Astrocyte (in vitro differentiated cells and primary cell): ENCODE data around the gene AVL9. TPM values are rescaled to one million over a fixed set of nuclear protein-coding genes. Genes with fewer than 3 reads are reported as not detected.

Experiments
- DNase-seq: peaks from one replicate; pipeline ENCODE4 v3.0.0-alpha.2; 2010; ENCODE audit warnings: low read depth
- FAIRE-seq: peaks from 2 replicates; lab custom pipeline; 2011; peaks lifted over from hg19 to GRCh38; lab: Jason Lieb, UNC
- H2AFZ ChIP-seq: 2 replicates; pipeline ENCODE4 v1.6.0; 2012; ENCODE audit warnings: low read depth, low read length, inconsistent platforms
- H3K27ac ChIP-seq: 2 replicates; pipeline ENCODE4 v1.5.1; 2011; ENCODE audit warnings: low read depth, low read length, inconsistent platforms
- H3K27me3 ChIP-seq: 2 replicates; pipeline ENCODE4 v1.6.0; 2011; ENCODE audit warnings: low read length, inconsistent platforms; ENCODE audit not compliant: insufficient read depth
- H3K36me3 ChIP-seq: 2 replicates; pipeline ENCODE4 v1.5.1; 2011; ENCODE audit warnings: low read length, inconsistent platforms; ENCODE audit not compliant: insufficient read depth
- H3K4me1 ChIP-seq: 2 replicates; pipeline ENCODE4 v1.5.1; 2011; ENCODE audit warnings: low read length, inconsistent platforms; ENCODE audit not compliant: insufficient read depth
- H3K4me2 ChIP-seq: 2 replicates; pipeline ENCODE4 v1.6.0; 2012; ENCODE audit warnings: low read length, inconsistent platforms
- H3K4me3 ChIP-seq: 2 replicates; pipeline ENCODE4 v1.5.1; 2011; ENCODE audit warnings: low read depth, mild to moderate bottlenecking, low read length, inconsistent platforms; ENCODE audit not compliant: insufficient read depth
- H3K79me2 ChIP-seq: 2 replicates; pipeline ENCODE4 v1.6.0; 2012; ENCODE audit warnings: mild to moderate bottlenecking, low read length, inconsistent platforms; ENCODE audit not compliant: insufficient read depth
- H3K9ac ChIP-seq: 2 replicates; pipeline ENCODE4 v1.6.0; 2012; ENCODE audit warnings: mild to moderate bottlenecking, low read length, inconsistent platforms
- H3K9me3 ChIP-seq: 2 replicates; pipeline ENCODE4 v1.5.1; 2012; ENCODE audit warnings: low read depth, mild to moderate bottlenecking, low read length, inconsistent platforms; ENCODE audit not compliant: insufficient read depth
- H4K20me1 ChIP-seq: 2 replicates; pipeline ENCODE4 v1.6.0; 2012; ENCODE audit warnings: low read length, inconsistent platforms; ENCODE audit not compliant: insufficient read depth
- H3K27ac Mint-ChIP-seq: one replicate; pipeline ENCODE4 v1.8.0; 2021; ENCODE audit warnings: mild to moderate bottlenecking, mixed read lengths; ENCODE audit not compliant: unreplicated experiment
- H3K27me3 Mint-ChIP-seq: one replicate; pipeline ENCODE4 v1.8.0; 2021; ENCODE audit warnings: low read depth, mixed read lengths; ENCODE audit not compliant: unreplicated experiment
- H3K36me3 Mint-ChIP-seq: one replicate; pipeline ENCODE4 v1.8.0; 2021; ENCODE audit warnings: low read depth, mixed read lengths; ENCODE audit not compliant: unreplicated experiment
- H3K4me1 Mint-ChIP-seq: one replicate; pipeline ENCODE4 v1.8.0; 2021; ENCODE audit warnings: low read depth, mixed read lengths; ENCODE audit not compliant: unreplicated experiment
- H3K4me3 Mint-ChIP-seq: one replicate; pipeline ENCODE4 v1.8.0; 2021; ENCODE audit warnings: mild to moderate bottlenecking, moderate library complexity, mixed read lengths; ENCODE audit not compliant: unreplicated experiment
- H3K9me3 Mint-ChIP-seq: one replicate; pipeline ENCODE4 v1.8.0; 2021; ENCODE audit warnings: mild to moderate bottlenecking, mixed read lengths; ENCODE audit not compliant: unreplicated experiment
- EZH2 ChIP-seq: IDR thresholded peaks from 2 replicates; pipeline ENCODE4 v1.6.1; 2012; ENCODE audit warnings: mild to moderate bottlenecking, low read length, inconsistent platforms; ENCODE audit not compliant: insufficient read depth
- total RNA-seq: library from RNA; stranded (reverse); gene quantifications from 2 replicates; pipeline ENCODE4 v1.2.1, GENCODE V29; 2021
- TF ChIP-seq, protein P1 (sequence below): IDR thresholded peaks from 2 replicates; pipeline ENCODE4 v1.5.1; 2011; ENCODE audit warnings: low read depth, mild to moderate bottlenecking, inconsistent platforms, low read length, moderate library complexity; ENCODE audit not compliant: insufficient read depth

AVL9 gene
- total RNA-seq, 1 donor from 2014 or later, result 28.2 TPM

DNA sequence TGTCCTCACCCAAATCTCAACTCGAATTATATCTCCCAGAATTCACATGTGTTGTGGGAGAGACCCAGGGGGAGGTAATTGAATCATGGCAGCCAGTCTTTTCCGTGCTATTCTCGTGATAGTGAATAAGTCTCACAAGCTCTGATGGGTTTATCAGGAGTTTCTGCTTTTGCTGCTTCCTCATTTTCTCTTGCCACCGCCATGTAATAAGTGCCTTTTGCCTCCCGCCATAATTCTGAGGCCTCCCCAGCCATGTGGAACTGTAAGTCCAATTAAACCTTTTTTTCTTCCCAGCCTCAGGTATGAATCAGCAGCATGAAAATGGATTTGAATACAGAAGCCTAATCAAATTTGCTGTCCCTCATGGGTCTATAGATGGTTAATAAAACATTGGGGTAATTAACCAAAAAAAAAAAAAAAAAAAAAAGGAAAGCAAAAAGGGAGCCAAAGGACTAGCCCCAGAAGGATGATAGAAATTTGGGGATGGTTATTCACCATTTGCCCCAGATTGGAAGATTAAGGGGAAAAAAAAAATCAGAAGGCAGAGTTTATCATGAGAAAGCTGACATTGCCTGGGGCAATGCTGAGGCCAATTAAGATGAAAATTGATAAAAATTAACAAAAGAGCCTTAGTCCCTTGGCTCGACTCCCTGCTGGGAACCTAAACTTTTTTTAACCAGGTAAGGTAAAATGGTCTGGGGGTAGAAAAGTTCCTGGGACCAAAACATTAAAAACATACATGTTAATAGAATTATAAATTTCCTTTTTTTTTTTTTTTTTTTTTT lies 27.6 kb downstream of the AVL9 start:
- Histone ChIP-seq H4K20me1 (peaks cover 46% of the 10 kb centered on the region), H3K27ac (no peak overlapping the region), H2AFZ (no peak overlapping the region), H3K79me2 (peaks cover 90% of the 10 kb centered on the region), H3K4me1 (no peaks in the 10 kb centered on the region), H3K9ac (no peak overlapping the region), H3K4me3 (no peak overlapping the region), H3K36me3 (no peaks in the 10 kb centered on the region), H3K27me3 (no peaks in the 10 kb centered on the region), H3K4me2 (no peak overlapping the region), H3K9me3 (peaks cover 5% of the 10 kb centered on the region)
- peaks cover 11% of the 10 kb centered on the region for H3K9me3 Mint-ChIP-seq
- H3K4me3 Mint-ChIP-seq, result no peak overlapping the region
- H3K4me1 Mint-ChIP-seq, result no peaks in the 10 kb centered on the region
- DNase-seq, result no peak
- H3K36me3 Mint-ChIP-seq, result peaks cover 25% of the 10 kb centered on the region
- no peaks in the 10 kb centered on the region for H3K27me3 Mint-ChIP-seq
- no peak for TF ChIP-seq EZH2
- TF ChIP-seq, protein P1, sequence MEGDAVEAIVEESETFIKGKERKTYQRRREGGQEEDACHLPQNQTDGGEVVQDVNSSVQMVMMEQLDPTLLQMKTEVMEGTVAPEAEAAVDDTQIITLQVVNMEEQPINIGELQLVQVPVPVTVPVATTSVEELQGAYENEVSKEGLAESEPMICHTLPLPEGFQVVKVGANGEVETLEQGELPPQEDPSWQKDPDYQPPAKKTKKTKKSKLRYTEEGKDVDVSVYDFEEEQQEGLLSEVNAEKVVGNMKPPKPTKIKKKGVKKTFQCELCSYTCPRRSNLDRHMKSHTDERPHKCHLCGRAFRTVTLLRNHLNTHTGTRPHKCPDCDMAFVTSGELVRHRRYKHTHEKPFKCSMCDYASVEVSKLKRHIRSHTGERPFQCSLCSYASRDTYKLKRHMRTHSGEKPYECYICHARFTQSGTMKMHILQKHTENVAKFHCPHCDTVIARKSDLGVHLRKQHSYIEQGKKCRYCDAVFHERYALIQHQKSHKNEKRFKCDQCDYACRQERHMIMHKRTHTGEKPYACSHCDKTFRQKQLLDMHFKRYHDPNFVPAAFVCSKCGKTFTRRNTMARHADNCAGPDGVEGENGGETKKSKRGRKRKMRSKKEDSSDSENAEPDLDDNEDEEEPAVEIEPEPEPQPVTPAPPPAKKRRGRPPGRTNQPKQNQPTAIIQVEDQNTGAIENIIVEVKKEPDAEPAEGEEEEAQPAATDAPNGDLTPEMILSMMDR, result no peak
- FAIRE-seq, result no peak
- H3K27ac Mint-ChIP-seq, result no peak overlapping the region

DNA sequence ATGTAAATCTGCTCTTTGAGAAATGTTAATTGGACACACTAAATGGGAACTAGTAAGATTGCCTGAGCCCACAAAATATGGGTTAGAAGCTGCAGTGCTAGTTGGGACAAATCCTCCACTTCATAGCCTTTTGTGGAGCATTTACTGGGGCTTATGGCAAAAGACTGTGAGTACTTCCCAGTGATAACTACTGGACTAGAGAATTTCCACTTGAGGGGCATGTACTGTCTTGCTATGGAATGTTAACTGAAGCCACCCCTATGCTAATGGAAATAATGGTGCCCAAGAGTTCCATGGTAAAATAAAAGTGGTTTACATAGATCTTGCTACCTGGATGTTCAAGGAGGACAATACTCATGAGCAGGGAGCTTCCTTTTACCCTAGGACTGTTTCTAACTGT lies 29.3 kb downstream of the AVL9 start:
- H3K9me3 Mint-ChIP-seq, result peaks cover 11% of the 10 kb centered on the region
- H3K27ac Mint-ChIP-seq, result no peak overlapping the region
- H3K36me3 Mint-ChIP-seq, result peaks cover 25% of the 10 kb centered on the region
- no peaks in the 10 kb centered on the region for H3K27me3 Mint-ChIP-seq
- TF ChIP-seq, protein P1, result no peak
- no peak for TF ChIP-seq EZH2
- Histone ChIP-seq H3K4me3 (no peak overlapping the region), H3K9ac (no peak overlapping the region), H3K4me1 (no peaks in the 10 kb centered on the region), H3K79me2 (peaks cover 91% of the 10 kb centered on the region), H3K27me3 (no peaks in the 10 kb centered on the region), H3K4me2 (no peak overlapping the region), H2AFZ (no peak overlapping the region), H3K36me3 (no peaks in the 10 kb centered on the region), H4K20me1 (peaks cover 59% of the 10 kb centered on the region), H3K27ac (no peak overlapping the region), H3K9me3 (peaks cover 5% of the 10 kb centered on the region)
- no peaks in the 10 kb centered on the region for H3K4me1 Mint-ChIP-seq
- no peak for DNase-seq
- H3K4me3 Mint-ChIP-seq, result no peak overlapping the region
- FAIRE-seq, result no peak

DNA sequence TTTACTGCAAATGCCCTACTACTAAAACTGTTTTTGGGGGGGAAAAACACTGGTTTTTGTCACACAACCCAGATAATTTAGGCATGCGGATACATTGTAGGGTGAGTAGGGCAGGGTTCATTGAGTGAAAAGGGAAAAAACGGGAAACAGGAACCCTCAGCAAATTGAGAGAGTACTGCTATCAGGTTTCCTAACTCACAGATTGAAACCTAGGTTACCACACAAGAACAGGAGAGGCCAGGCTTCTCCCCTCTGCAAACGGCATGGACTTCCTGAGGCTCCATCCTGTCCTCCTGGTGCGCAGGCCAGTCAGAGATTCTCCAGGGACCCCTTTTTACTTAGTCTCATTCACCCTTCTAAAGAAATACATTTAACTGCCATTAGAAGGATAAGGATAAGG lies 30.6 kb downstream of the AVL9 start:
- Mint-ChIP-seq H3K9me3 (peaks cover 6% of the 10 kb centered on the region), H3K27ac (no peak overlapping the region), H3K36me3 (peaks cover 19% of the 10 kb centered on the region), H3K27me3 (no peaks in the 10 kb centered on the region), H3K4me1 (no peaks in the 10 kb centered on the region), H3K4me3 (no peak overlapping the region)
- no peak overlapping the region for H3K9ac ChIP-seq
- H3K36me3 ChIP-seq, result no peaks in the 10 kb centered on the region
- H3K4me3 ChIP-seq, result no peak overlapping the region
- no peaks in the 10 kb centered on the region for H3K4me1 ChIP-seq
- H3K4me2 ChIP-seq, result no peak overlapping the region
- no peaks in the 10 kb centered on the region for H3K9me3 ChIP-seq
- H3K27me3 ChIP-seq, result no peaks in the 10 kb centered on the region
- no peak overlapping the region for H3K27ac ChIP-seq
- TF ChIP-seq EZH2, result no peak
- TF ChIP-seq, protein P1, result no peak
- peaks cover 59% of the 10 kb centered on the region for H4K20me1 ChIP-seq
- DNase-seq, result no peak
- peaks cover 87% of the 10 kb centered on the region for H3K79me2 ChIP-seq
- FAIRE-seq, result no peak
- no peak overlapping the region for H2AFZ ChIP-seq
